HG02798 (cell line): ENCODE measurements around the gene GSTM3.
"Not testable (repeated sequence)": the region's sequence is repeated elsewhere in the genome, so short reads cannot be mapped to it uniquely, and the experiment has no call there.

ENCODE experiments used
- ATAC-seq: cut with Tn5 transposase; IDR thresholded peaks from one replicate; pipeline ENCODE4 v1.9.1; 2021; ENCODE audit warnings: mild to moderate bottlenecking; ENCODE audit not compliant: unreplicated experiment, poor library complexity

The GSTM3 gene

DNA sequence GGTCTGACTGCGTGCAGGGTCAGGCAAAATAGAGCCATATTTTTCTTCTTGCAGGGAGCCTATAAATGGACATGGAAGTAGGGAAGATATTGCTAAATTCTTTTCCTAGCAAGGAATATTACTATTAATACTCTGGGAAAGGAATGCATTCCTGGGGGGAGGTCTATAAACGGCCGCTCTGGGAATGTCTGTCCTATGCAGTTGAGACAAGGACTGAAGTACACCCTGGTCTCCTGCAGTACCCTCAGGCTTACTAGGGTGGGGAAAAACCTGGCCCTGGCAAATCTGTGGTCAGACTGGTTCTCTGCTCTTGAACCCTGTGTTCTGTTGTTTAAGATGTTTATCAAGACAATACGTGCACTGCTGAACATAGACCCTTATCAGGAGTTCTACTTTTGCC lies 31.9 kb downstream of the GSTM3 start:
- ATAC-seq = not testable (repeated sequence)

DNA sequence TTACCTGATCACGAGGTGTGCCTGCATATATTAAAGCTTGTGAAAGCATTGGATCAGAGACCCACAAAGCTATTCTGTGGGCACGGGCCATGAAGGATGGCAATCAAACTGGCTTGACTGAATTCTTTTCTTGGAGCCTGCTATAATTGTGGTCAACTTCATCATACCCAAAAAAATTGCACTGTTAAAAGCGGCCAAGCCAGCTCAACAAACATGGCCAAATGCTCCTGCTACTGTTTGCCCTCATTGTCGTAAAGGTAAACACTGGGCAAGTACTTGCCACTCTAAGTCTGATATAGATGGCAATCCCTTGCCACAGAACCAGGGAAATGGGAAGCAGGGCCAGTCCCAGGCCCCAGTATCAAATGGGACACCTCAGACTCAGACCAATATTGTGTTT lies 35.4 kb downstream of the GSTM3 start:
- no peak for ATAC-seq

DNA sequence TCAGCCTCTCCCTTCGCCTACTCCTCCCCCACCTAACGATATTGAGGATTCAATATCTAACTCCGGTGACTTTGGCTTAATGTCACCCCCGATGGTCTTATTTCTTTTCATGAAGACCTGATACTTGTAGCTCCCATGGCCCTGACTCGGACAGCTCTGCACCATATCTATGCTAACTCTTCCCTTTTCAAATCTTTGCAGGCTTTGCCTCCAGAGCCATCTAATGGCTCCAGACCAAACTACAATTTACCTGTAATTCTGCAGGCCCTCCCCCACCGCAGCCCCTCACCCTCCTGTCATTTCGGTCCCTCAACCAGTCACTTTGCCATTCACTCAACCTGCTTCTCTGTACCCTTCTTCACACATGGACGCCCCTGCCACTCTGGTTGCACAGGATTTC lies 36.7 kb downstream of the GSTM3 start:
- ATAC-seq = no peak

DNA sequence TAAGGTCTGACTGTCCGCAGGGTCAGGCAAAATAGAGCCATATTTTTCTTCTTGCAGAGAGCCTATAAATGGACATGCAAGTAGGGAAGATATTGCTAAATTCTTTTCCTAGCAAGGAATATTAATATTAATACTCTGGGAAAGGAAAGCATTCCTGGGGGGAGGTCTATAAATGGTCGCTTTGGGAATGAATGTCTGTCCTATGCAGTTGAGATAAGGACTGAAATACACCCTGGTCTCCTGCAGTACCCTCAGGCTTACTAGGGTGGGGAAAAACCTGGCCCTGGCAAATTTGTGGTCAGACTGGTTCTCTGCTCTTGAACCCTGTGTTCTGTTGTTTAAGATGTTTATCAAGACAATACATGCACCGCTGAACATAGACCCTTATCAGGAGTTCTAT lies 37.9 kb downstream of the GSTM3 start:
- not testable (repeated sequence) for ATAC-seq

DNA sequence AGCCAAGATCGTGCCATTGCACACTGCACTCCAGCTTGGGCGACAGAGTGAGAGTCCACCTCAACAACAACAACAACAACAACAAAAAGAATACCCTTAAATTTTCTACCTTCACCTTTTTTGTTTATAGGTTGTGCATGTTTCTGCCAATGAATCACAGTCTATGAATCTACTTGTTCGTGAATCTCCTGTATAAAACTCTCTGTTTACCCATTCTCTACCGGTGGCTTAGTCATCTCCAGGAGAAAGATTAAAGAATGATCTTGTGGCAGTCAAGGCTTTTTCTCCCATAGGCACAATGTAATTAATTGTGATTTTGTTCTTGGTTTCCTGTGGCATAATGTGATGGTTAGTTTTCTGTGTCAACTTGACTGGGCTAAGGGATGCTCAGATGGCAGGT lies 43.0 kb downstream of the GSTM3 start:
- ATAC-seq = not testable (repeated sequence)

DNA sequence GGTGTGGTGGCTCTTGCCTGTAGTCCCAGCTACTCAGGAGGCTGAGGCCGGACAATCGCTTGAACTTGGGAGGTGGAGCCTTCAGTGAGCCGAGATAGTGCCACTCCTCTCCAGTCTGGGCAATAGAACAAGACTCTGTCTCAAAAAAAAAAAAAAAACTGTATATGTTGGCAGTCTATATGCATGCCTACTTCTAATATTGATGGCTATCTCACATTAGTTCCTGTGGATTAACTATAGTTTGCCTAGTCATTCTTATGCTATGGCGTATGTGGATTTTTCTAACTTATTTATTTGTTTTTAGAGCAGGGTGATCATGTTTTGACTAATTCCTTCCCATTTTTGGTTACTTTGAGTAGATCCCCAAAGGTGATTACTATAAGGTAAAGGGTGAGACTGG lies 43.8 kb downstream of the GSTM3 start:
- no peak for ATAC-seq

DNA sequence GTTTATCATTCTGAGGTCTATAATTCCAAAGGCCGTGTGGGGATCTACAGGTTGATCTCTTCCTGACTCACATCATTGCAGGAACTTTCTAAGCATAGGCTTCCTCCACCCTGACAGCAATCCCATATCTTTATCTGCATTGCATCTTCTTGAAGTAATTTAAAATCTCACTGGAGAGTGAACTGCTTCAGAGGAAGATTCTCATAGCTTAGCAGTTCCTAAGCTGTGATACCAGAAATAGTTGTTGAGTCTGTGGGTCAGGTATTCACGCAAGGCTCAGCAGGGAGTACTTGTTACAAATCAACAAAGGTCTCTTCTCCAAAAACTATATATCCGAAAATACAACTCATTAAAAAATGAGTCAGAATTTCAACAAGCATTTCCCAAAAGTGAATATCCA lies 45.7 kb downstream of the GSTM3 start:
- not testable (repeated sequence) for ATAC-seq

DNA sequence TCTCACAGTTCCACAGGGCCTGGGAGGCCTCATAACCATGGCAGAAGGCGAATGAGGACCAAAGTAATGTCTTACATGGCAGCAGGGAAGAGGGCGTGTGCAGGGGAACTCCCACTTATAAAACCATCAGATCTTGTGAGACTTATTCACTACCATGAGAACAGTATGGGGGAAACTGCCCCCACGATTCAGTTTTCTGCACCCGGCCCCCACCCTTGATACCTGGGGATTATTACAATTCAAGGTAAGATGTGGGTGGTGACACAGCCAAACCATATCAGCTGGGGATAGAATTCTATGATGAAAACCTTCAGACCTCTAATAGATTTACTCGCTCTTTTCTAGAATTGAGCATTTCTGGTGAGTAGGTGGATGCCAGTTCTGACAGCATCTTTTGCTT lies 46.4 kb downstream of the GSTM3 start:
- not testable (repeated sequence) for ATAC-seq

DNA sequence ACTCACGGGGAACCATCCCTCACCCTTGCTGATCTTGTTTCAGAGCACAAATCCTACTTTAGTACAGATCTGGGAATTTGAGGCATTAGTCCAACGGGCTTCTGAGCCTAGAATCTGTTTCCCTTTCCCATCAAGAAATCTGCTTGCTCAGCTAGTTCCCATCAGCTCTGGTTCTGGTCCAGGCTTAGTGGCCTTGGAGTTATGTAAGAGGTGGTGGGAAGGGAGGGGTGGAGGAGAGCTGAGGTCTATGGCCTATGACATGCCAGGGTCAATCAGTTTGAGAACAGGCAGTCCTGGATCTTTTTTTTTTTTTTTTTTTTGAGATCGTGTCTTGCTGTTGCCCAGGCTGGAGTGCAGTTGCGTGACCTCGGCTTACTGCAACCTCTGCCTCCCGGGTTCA lies 49.1 kb downstream of the GSTM3 start:
- no peak for ATAC-seq

DNA sequence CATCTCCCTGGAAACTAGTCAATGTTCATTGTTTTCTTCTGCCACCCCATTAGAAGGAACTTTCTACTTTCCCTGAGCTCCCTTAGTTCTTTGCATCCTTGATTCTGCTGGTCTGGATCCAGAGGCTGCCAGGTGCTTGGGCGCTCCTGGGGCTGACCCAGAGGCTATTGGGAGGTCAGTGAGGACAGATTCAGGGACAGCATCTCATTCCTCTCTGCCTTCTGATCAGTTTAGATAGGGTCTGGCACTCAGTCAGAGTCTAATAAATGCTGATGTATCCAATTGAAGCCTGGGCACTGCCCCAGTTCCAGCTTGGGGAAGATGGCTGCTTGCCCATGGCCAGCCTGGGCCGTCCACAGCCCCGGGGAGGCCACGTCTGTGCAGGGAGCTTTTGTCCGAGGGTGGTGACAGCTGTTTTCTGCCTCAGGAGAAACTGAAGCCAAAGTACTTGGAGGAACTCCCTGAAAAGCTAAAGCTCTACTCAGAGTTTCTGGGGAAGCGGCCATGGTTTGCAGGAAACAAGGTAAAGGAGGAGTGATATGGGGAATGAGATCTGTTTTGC lies 50.9 kb downstream of the GSTM3 start:
- no peak for ATAC-seq

DNA sequence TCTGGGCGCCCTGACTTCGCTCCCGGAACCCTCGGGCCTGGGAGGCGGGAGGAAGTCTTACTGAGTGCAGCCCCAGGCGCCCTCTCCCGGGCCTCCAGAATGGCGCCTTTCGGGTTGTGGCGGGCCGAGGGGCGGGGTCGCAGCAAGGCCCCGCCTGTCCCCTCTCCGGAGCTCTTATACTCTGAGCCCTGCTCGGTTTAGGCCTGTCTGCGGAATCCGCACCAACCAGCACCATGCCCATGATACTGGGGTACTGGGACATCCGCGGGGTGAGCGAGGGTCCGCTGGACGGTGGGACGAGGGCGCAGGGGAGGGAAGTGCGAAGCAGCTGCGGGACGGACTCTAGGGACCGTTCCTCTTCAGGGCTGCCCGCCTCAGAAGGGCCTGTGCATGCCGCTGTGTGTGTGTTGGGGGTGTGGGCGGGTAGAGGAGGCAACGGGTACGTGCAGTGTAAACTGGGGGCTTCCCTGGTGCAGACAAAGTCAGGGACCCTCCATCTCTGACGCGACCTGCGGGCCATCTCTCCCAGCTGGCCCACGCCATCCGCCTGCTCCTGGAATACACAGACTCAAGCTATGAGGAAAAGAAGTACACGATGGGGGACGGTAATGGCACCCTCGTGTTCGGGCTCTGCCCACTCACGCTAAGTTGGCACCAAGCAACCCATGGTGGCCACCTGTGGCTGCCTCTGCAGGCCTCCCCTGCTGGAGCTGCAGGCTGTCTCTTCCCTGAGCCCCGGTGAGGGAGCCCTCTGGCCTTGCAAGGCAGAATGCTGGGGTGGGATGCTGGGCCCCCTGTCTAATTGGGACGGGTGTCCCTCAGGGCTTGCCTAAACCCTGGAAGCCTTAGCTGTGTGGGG lies 53.0 kb downstream of the GSTM3 start, which contains the start of gene GSTM1:
GSTM1 (plus strand) TSS at position 177 of the 859 bp plus-strand sequence; CDS start at position 234, 57 bp downstream.
- peak; percentile 98 for ATAC-seq

DNA sequence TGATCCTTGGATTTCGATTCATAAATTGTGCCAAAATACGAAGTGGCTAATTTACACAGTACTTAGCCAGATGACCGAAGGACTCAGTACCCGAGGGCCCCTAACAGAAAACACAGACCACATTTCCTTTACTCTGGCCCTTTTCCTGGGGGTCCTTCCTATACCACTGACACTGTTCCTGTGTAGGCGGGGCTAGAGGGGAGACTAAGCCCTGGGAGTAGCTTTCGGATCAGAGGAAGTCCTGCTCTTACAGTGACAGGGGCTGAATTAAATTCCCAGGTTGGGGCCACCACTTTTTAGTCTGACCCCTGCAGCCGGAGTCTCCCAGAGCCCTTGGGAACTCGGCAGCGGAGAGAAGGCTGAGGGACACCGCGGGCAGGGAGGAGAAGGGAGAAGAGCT lies 53.7 kb downstream of the GSTM3 start:
- ATAC-seq = peak; percentile 6

DNA sequence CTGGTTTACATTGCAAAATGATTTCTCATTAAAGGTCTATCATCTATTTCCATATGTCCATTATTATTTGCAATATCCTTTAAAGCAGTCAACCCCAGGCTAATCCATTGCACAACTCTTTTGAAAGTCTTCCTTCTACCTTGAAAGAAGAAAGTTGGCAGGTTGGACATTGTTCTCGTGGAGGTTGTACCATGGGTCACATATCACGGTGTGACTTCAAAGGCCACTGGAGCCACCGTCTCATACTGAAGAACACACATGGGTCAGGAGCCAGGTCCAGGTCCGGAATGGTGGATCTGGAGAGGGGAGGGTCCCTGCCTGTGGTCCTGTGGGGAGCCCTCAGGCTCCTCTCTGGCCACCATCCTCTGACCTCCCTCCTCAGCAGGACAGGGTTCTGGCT lies 54.9 kb downstream of the GSTM3 start:
- ATAC-seq = not testable (repeated sequence)

DNA sequence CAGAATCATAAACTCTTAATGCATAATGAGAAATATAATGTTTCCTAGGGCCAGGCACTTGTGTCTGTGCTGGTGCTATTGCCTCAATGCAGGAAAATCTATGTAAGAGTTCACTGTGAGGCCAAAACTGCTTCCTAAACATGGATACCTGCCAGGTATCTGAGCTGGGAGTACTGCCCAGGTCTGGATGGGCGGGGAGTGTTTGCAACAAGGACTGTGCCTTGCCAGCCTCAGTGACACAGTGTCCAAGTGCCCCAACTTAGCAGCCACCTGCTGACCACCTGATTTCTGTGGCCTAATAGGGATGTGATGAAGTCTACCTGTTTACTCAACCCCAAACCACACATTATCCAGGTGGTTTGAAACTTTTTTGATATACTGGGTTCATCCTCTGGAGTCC lies 55.4 kb downstream of the GSTM3 start:
- ATAC-seq = not testable (repeated sequence)

DNA sequence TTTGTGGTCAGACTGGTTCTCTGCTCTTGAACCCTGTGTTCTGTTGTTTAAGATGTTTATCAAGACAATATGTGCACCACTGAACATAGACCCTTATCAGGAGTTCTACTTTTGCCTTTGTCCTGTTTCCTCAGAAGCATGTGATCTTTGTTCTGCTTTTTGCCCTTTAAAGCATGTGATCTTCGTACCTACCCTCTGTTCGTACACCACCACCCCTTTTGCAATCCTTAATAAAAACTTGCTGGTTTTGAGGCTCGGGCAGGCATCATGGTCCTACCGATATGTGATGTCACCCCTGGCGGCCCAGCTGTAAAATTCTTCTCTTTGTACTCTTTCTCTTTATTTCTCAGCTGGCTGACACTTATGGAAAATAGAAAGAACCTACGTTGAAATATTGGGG lies 56.1 kb downstream of the GSTM3 start:
- not testable (repeated sequence) for ATAC-seq
